Stimulated activated CD4-positive, alpha-beta T cell treated with anti-CD3 and anti-CD28 coated beads, Interleukin-12 subunit alpha, Interleukin-12 subunit beta, amount 100 ng/mL, for 48 hours (primary cell): ENCODE measurements around the gene NEURL1B.
"Not testable (repeated sequence)": the region's sequence is repeated elsewhere in the genome, so short reads cannot be mapped to it uniquely, and the experiment has no call there.

Experiments used
- DNase-seq, 3 donors: peaks; one replicate each; pipeline ENCODE4 v3.0.0-alpha.2; 2020; ENCODE audit warnings: low read depth in 2 of 3, low spot score in 1 of 3

The NEURL1B gene, protein sequence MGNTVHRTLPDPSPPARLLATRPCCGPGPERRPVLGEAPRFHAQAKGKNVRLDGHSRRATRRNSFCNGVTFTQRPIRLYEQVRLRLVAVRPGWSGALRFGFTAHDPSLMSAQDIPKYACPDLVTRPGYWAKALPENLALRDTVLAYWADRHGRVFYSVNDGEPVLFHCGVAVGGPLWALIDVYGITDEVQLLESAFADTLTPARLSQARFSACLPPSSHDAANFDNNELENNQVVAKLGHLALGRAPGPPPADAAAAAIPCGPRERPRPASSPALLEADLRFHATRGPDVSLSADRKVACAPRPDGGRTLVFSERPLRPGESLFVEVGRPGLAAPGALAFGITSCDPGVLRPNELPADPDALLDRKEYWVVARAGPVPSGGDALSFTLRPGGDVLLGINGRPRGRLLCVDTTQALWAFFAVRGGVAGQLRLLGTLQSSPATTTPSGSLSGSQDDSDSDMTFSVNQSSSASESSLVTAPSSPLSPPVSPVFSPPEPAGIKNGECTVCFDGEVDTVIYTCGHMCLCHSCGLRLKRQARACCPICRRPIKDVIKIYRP

DNA sequence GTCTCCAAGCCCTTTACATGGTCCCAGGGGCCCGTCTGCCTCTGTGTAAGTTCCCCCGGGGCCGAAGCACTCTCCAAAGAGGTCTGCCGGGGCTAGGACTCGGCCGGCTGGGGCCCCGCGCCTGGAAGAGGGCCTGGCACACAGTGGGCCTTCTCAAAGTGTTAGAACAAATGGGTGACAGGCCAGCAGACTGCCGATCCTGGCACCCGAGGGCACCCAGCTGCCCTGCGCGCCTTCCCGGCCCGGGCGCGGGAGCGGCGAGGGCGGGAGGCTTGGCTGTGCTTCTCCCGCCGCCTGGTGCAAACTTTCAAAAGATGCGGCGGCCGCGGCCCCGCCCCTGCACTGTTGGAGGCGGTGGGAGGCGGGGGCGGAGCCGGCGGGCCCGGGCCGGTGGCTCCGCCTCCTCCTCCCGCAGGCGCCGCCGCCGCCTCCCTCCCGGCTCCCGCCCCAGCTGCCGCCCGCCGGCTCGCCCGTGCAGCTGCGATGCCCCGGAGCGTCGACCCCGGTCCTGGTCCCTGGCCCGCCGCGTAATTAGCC, at the start of gene NEURL1B:
TSS of gene NEURL1B (plus strand) at position 442 of the 537 bp plus-strand sequence. CDS start 144 bp downstream, outside the sequence.
- DNase-seq = peak; percentile 5 to 32 (median 32)

DNA sequence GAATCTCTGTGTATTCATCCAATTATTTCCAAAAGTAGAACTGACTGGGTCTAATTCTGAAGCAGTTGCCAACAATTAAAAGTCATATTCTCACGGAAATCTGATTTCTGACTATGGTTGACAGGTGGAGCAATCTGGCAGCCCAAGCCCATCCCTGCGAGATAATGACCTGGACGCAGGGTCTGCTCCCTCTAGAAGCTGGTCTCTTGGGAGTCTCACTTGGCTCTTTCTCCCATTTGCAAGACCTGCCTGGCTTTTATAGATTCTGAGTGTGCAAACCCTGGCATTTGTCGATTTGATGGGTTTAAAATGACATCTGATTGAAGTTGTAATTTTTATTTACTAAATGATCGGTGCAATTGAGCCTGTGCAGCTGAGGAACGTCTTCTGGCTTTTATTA, 49.4 kb upstream of the NEURL1B start:
- DNase-seq = no peak

GRCh38 chr5:172592881-172593280, 48.2 kb upstream of the NEURL1B start:
- no peak for DNase-seq

- no peak for DNase-seq
Observed at GRCh38 chr5:172593306-172593705, 47.8 kb upstream of the NEURL1B start.

GRCh38 chr5:172593721-172594235, 47.3 kb upstream of the NEURL1B start:
- no peak for DNase-seq

DNA sequence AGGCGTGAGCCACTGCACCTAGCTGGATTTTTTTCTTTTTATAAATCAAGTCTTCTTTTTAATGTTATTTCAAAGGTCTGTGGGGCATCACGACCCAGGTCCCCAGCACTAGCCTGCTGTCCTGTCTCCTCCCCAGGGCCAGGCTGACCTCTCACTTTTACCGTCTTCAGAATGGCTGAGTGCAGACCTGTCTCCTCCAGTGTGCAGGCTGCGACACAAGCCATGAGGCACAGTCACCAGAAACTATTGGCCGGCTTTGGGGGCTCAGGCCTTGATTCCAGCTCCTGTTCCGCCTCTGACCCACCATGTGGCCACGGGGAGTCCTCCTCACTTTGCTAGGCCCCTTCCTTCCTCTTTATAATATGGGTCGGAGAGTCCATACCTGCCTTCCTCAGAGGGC, 46.6 kb upstream of the NEURL1B start:
- DNase-seq = no peak

DNA sequence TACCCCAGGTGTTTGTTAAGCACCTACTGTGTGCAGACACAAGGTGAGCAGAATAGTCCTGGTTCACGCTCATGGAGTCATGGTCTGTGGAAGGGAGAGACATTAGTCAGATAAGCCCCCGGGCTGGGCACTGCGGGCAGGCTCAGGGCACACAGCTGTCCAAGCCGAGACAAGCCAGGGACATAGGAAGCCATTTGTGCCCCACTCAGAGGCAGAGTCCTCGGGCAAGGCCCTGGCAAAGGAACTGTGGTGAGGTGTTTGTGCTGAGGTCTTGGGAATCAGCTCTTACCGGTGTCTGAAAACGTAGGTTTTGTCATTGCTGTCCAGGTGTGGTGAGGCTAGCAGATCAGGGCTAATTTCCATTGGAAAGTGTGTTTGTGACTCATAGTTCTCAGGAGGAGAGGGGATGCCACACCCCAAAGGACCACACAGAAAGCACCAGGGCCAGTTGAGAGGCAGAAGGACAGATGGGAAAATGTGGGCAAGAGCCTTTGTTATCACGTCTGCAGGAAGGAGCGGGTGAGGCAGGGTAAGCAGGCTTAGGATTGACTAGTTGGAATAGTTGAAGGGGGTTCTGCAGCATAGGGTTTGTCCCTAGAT, 46.1 kb upstream of the NEURL1B start:
- DNase-seq = no peak

DNA sequence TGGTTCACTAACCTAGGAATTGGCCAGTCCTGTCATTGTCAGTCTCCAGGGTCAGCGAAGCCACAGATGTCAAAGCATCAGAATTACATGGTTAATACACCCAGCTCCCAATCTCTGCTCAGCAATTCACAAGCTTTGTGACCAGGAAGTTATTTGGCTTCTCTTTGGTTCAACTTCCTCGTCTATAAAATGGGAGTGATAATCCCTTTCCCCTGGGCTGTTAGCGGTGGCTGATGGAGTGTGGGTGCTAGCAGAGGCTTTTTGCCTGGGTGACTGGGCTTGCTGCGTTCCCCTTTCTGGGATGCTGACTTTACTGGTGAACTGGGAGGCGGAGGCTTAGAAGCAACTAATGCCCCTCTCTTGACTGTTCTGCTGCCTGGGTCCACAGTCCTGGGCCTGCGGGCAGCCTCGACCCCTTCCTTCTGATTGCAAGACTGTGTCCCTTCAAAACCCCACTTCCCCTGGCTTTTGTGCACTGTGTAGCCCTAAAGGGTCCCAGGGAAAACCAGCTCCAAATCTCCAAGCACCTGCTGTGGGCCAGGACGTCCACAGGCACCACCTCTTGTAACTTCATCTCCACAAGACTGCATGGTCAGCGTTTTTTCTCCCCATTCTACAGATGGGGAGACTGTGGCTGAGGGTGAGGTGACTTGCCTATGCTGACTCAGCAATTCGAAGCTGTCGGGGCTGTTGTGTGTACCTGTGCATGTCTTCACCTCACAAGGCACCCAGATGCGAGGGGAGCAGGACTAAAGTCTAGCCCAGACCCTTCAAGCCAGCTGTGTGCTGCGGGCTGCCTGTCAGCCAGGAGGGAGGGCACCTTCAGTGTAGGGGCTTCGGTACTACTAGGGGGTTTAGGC, 45.2 kb upstream of the NEURL1B start:
- DNase-seq = no peak

DNA sequence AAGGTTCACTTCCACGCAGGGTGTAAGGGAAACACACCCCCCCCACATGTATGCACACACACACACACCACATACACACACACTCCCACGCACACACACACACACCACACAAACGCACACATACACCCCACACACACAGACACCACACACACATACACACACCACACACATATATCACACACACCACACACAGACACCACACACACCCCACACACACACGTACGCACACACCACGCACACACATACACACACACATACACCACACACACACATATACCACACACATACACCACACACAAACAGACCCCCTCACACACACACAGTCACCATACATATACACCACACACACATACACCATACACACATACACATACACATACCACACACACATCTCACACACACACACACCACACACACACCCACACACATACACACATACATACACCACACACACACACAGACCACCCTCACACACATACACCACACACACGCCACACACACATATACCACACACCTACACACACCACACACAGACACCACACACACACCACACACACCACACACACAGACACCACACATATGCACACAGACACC, 44.3 kb upstream of the NEURL1B start:
- DNase-seq = no peak

DNA sequence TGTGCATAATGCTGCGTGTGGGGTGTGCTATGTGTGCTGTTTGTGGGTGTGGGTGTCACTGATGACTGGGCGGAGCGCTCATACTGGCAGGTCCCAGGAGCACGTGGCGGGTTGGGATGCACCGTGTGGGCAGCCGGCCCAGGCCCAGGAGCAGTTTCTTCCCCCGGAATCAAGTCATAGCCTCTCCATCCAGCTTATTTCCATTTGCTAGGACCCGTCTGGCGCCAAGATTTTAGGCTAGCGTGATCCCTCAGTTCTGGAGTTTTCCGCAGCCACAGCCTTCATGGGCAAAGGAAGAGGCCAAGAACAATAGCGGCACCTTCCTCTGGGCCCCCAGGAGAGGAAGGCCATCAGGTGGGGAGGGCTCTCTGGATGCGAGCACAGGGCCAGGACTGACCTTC, 43.3 kb upstream of the NEURL1B start:
- no peak for DNase-seq

DNA sequence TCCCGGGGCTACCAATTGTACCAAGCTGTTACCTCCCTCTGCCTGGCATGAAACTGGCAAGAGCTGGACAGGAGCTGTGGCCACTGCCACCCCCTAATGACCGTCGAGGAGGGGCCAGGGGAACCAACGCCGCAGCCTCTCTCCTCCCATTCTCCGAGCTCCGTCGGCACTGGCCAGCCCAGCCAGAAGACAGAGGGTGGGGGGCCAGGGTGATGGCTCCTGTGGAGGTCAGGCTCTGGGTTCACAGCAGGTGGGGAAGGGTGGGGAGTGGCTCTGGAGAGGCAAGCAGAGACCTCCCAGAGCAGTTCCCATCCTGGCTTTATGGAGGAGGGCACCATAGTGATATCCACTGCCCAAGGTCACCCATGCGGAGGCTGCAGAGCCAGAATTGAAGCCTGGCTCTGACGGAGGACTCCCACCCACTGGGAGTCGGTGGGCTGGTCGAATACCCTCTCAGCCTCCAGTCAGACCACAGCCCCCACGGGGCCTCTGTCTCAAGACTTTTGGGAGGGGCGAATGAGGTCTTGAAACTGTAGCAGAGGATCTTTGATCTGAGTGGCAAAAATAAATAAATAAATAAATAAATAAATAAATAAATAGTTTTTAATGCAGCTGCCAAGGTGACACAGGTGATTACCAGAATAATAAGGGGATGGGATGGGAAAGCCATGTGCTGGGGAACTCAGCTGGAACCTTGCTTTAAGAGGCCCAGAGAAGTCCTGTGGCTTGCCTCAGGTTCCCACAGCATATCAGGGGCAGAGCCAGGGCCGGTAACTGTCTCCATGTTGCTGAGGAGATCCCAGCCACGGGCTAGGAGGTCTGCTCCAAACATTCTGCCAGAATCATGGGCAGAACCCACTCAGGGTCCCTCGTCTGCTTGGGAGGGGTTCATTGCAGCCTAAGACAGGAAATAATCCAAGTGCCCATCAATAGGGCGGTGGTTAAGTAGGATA, 42.5 kb upstream of the NEURL1B start:
- DNase-seq = no peak

DNA sequence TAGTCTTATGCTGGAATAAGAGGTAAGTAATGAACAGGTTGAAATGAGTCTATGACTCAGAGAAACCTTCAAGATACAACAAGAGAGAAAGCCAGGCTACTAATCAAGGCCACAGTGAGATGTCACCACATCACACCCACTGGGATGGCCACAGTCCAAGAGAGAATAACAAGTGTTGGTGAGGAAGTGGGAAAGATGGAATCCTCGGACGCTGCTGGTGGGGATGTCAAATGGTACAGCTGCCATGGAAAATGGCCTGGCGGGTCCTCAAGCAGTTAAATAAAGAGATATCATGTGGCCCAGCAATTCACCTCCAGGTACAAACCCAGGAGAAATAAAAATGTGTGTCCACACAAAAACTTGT, 41.9 kb upstream of the NEURL1B start:
- no peak for DNase-seq

DNA sequence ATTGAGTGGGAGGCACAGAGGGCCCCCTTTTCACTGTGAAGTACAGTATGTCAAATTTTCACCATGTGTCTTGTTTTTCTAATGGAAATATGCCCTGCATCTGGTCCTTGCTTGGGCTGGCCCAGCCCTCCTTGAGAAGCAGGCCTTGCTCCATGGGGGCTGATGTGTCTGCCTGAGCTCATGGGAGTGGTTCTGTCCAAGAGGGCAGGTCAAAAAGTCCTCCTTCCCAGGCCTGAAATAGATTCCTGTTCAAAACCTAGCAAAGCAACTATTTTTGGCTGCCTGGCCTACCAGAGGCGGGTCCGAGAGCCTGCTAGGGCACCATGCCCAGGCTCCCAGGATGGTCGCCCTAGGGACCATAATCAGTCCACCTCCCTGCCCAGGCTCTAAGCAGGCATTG, 40.5 kb upstream of the NEURL1B start:
- no peak for DNase-seq

DNA sequence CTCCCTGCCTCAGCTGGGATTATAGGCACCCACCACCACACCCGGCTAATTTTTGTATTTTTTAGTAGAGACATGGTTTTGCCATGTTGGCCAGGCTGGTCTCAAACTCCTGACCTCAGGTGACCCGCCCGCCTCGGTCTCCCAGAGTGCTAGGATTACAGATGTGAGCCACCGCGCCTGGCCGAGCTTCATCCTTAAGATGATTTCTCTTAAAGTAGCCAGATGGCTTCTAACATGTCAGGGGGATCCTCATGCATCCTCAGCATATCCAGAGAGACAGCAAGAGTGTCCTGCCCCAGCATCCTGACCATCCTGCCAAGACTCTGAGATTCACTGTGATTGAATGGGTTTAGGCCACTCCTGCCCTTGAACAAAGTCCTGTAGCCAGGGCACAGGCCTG, 39.5 kb upstream of the NEURL1B start:
- DNase-seq = not testable (repeated sequence)

- DNase-seq = no peak
Observed at GRCh38 chr5:172602783-172603231, 38.3 kb upstream of the NEURL1B start.

GRCh38 chr5:172603251-172603806, 37.7 kb upstream of the NEURL1B start:
- no peak for DNase-seq

DNA sequence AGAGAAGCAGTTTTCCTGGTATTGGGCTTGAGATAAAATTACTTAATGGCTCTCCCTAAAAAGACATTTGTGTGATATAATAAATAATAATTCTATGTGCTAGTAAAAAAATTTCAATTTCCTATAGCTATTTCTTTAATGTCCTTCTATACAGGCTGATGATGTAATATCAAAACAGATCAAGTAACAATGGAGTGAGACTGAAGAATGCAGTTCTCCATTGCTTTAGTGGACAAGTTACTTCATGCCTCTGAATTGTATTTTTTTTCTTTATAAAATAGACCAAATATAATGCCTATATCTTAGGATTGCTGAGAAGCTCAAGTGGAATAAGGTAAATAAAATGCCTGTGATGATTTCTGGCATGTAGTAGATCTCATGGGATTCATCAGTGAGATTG, 35.6 kb upstream of the NEURL1B start:
- no peak for DNase-seq

- no peak for DNase-seq
Observed at GRCh38 chr5:172606156-172606785, 34.8 kb upstream of the NEURL1B start.
